ENCODE measurements around the gene SHISA9. TPM values are rescaled to one million over a fixed set of nuclear protein-coding genes. Genes with fewer than 3 reads are reported as not detected.

The SHISA9 gene
- polyA plus RNA-seq, 2 of the 4 experiments (the other 2 are of a cell fraction) = 0.16 TPM; not detected in 1

GRCh38 chr16:13095061-13095460 is 193.7 kb downstream of the SHISA9 start:
- Histone ChIP-seq H3K4me1 (no peaks in the 10 kb centered on the region), H3K4me3 (no peak overlapping the region), H3K4me2 (no peak overlapping the region), H3K27ac (no peak overlapping the region), H3K9me3 (no peaks in the 10 kb centered on the region; the same call in 2 of the 3 replicates)
- FAIRE-seq (no peak), ATAC-seq (no peak), DNase-seq (ENCODE audit: low read depth in 1 of 2, low spot score in 1 of 2) (no peak)
- POLR2A ChIA-PET = no interaction called here
- CTCF ChIA-PET = no interaction called here
- no peak for TF ChIP-seq ZSCAN20 (CRISPR knock-in tag; IDR thresholded peaks at IDR 0.05)
- TF ChIP-seq POLR2AphosphoS2 (conservative IDR thresholded peaks at IDR 0.05; ENCODE audit: low read length) = no peak
- TF ChIP-seq FOSL2 (IDR thresholded peaks at IDR 0.05) = no peak
- TF ChIP-seq FOSL2 (CRISPR knock-in tag; IDR thresholded peaks at IDR 0.05) = no peak
- TF ChIP-seq CBX8 (IDR thresholded peaks at IDR 0.05) = no peak
- no peak for TF ChIP-seq HDAC2 (IDR thresholded peaks at IDR 0.05)
- WGBS (ENCODE audit: missing lambda C conversion rate) = 21% methylated on average over 2 of the region's 2 CpGs

DNA sequence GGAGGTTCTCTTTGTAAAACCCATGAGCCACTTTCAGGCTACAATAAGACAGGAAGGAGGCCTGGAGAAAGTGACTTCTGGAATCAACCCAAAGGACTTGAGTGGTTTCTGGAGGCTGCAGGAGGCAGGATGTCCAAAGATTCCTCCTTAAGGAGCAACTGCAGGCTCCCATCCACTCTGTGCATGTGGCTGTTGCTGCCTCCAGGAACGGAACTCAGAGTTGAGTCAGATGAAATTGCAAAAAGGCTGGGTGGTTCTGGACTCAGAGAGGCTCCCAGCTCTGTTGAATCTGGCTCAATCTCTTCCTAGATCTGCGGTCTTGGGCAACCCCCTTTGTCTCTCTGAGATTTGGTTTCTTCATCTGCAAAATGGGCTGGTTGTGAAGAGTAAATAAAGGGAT is 197.1 kb downstream of the SHISA9 start:
- no peak for TF ChIP-seq FOSL2 (IDR thresholded peaks at IDR 0.05)
- no peak for TF ChIP-seq FOSL2 (CRISPR knock-in tag; IDR thresholded peaks at IDR 0.05)
- no peak for TF ChIP-seq ESRRA (IDR thresholded peaks at IDR 0.05; ENCODE audit: borderline replicate concordance, low read length)
- no peak for TF ChIP-seq BHLHE40 (IDR thresholded peaks at IDR 0.05; ENCODE audit: low read depth, low read length)
- TF ChIP-seq, protein P1, sequence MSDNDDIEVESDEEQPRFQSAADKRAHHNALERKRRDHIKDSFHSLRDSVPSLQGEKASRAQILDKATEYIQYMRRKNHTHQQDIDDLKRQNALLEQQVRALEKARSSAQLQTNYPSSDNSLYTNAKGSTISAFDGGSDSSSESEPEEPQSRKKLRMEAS (IDR thresholded peaks at IDR 0.05) = no peak
- TF ChIP-seq JUN (IDR thresholded peaks at IDR 0.05) = no peak
- TF ChIP-seq POLR2AphosphoS2 (conservative IDR thresholded peaks at IDR 0.05; ENCODE audit: low read length) = no peak
- TF ChIP-seq NFE2L2 (conservative IDR thresholded peaks at IDR 0.05; ENCODE audit: low read length) = no peak
- TF ChIP-seq GATA3 (IDR thresholded peaks at IDR 0.05; ENCODE audit: borderline replicate concordance) = no peak
- TF ChIP-seq CHD4 (IDR thresholded peaks at IDR 0.05; ENCODE audit: borderline replicate concordance) = no peak
- no peak for TF ChIP-seq HEYL (CRISPR knock-in tag; IDR thresholded peaks at IDR 0.05)
- no peak for TF ChIP-seq ZSCAN20 (CRISPR knock-in tag; IDR thresholded peaks at IDR 0.05)
- TF ChIP-seq ATOH8 (CRISPR knock-in tag; IDR thresholded peaks at IDR 0.05; ENCODE audit: low read depth) = no peak
- TF ChIP-seq, protein P2, sequence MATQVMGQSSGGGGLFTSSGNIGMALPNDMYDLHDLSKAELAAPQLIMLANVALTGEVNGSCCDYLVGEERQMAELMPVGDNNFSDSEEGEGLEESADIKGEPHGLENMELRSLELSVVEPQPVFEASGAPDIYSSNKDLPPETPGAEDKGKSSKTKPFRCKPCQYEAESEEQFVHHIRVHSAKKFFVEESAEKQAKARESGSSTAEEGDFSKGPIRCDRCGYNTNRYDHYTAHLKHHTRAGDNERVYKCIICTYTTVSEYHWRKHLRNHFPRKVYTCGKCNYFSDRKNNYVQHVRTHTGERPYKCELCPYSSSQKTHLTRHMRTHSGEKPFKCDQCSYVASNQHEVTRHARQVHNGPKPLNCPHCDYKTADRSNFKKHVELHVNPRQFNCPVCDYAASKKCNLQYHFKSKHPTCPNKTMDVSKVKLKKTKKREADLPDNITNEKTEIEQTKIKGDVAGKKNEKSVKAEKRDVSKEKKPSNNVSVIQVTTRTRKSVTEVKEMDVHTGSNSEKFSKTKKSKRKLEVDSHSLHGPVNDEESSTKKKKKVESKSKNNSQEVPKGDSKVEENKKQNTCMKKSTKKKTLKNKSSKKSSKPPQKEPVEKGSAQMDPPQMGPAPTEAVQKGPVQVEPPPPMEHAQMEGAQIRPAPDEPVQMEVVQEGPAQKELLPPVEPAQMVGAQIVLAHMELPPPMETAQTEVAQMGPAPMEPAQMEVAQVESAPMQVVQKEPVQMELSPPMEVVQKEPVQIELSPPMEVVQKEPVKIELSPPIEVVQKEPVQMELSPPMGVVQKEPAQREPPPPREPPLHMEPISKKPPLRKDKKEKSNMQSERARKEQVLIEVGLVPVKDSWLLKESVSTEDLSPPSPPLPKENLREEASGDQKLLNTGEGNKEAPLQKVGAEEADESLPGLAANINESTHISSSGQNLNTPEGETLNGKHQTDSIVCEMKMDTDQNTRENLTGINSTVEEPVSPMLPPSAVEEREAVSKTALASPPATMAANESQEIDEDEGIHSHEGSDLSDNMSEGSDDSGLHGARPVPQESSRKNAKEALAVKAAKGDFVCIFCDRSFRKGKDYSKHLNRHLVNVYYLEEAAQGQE (IDR thresholded peaks at IDR 0.05) = no peak
- no peak for TF ChIP-seq NR3C1 (IDR thresholded peaks at IDR 0.05)
- Histone ChIP-seq H3K4me2 (no peak overlapping the region), H3K9me3 (no peaks in the 10 kb centered on the region), H3K4me3 (no peak overlapping the region), H3K4me1 (no peaks in the 10 kb centered on the region), H3K27ac (no peak overlapping the region)
- ATAC-seq (no peak), DNase-seq (ENCODE audit: low read depth in 1 of 2, low spot score in 1 of 2) (no peak), FAIRE-seq (no peak)
- WGBS (ENCODE audit: missing lambda C conversion rate) = 5% methylated on average over 2 of the region's 2 CpGs
- ChIA-PET POLR2A (no interaction called here), CTCF (no interaction called here)

DNA sequence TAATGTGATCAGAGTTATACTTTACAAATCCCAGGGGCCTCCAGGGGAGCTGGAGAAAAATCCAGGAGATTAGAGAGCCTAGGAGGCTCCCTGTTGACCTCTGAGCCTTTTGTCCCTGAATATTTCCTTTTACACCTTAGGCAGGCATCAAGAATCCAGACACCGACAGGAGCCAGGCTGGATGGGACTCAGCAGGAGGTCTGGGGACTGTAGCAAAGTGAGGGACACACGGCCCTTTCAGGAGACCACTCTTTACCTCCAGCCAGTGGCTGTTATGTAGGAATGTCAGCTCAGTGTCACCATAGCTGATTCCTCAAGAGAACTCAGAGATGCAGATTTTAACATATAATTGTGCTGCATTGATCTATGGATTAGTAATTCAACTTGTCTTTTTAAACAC is 198.4 kb downstream of the SHISA9 start:
- TF ChIP-seq, protein P1 (IDR thresholded peaks at IDR 0.05) = no peak
- TF ChIP-seq CEBPB (IDR thresholded peaks at IDR 0.05) = no peak
- TF ChIP-seq SREBF2 (IDR thresholded peaks at IDR 0.05) = no peak
- TF ChIP-seq MYC (IDR thresholded peaks at IDR 0.05; ENCODE audit: borderline replicate concordance, low read length) = no peak
- TF ChIP-seq HOXB13 (CRISPR knock-in tag; IDR thresholded peaks at IDR 0.05; ENCODE audit: low read depth) = no peak
- TF ChIP-seq GATA3 (IDR thresholded peaks at IDR 0.05; ENCODE audit: borderline replicate concordance) = no peak
- no peak for TF ChIP-seq USF2 (IDR thresholded peaks at IDR 0.05)
- no peak for TF ChIP-seq ZSCAN20 (CRISPR knock-in tag; IDR thresholded peaks at IDR 0.05)
- no peak for TF ChIP-seq ZNF302 (CRISPR knock-in tag; IDR thresholded peaks at IDR 0.05)
- TF ChIP-seq MAFK (IDR thresholded peaks at IDR 0.05; ENCODE audit: partially characterized antibody) = no peak
- no peak for TF ChIP-seq TFCP2L1 (CRISPR knock-in tag; IDR thresholded peaks at IDR 0.05)
- TF ChIP-seq KDM5A (IDR thresholded peaks at IDR 0.05) = no peak
- no peak for TF ChIP-seq FOSL2 (IDR thresholded peaks at IDR 0.05)
- TF ChIP-seq FOSL2 (CRISPR knock-in tag; IDR thresholded peaks at IDR 0.05) = no peak
- no peak for TF ChIP-seq ESRRA (IDR thresholded peaks at IDR 0.05; ENCODE audit: borderline replicate concordance, low read length)
- TF ChIP-seq HOXB5 (CRISPR knock-in tag; IDR thresholded peaks at IDR 0.05) = no peak
- no peak for TF ChIP-seq NPAS2 (CRISPR knock-in tag; IDR thresholded peaks at IDR 0.05; ENCODE audit: borderline replicate concordance)
- TF ChIP-seq TP53 (CRISPR knock-in tag; IDR thresholded peaks at IDR 0.05) = no peak
- no peak overlapping the region for H3K27ac ChIP-seq
- CTCF ChIA-PET = no interaction called here
- WGBS (ENCODE audit: missing lambda C conversion rate) = 14% methylated on average over 2 of the region's 2 CpGs
- ATAC-seq (no peak), FAIRE-seq (no peak), DNase-seq (ENCODE audit: low read depth in 1 of 2, low spot score in 1 of 2) (no peak)
- H3K4me3 ChIP-seq = no peak overlapping the region
- POLR2A ChIA-PET = no interaction called here
- H3K4me2 ChIP-seq = no peak overlapping the region
- H3K4me1 ChIP-seq = no peaks in the 10 kb centered on the region
- no peaks in the 10 kb centered on the region for H3K9me3 ChIP-seq

Data from A549 (cell line).